ENCODE data around the gene ZNF845.

DNA sequence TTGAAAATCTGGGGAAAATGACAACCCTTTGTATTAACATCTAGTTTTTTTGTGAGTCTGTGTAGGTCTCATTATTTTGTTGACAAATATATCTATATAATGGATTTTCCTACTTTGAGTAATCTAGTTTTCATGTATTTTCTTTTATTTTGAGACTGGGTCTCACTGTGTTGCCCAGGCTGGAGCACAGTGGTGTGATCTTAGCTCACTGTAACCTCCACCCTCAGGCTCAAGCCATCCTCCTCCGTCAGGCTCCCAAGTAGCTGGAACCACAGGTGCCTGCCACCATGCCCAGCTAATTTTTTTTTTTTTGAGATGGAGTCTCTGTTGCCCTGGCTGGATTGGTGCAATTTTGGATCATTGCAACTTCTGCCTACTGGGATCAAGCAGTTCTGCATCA is 41.2 kb downstream of the ZNF845 start:
- TF ChIP-seq, protein P1, sequence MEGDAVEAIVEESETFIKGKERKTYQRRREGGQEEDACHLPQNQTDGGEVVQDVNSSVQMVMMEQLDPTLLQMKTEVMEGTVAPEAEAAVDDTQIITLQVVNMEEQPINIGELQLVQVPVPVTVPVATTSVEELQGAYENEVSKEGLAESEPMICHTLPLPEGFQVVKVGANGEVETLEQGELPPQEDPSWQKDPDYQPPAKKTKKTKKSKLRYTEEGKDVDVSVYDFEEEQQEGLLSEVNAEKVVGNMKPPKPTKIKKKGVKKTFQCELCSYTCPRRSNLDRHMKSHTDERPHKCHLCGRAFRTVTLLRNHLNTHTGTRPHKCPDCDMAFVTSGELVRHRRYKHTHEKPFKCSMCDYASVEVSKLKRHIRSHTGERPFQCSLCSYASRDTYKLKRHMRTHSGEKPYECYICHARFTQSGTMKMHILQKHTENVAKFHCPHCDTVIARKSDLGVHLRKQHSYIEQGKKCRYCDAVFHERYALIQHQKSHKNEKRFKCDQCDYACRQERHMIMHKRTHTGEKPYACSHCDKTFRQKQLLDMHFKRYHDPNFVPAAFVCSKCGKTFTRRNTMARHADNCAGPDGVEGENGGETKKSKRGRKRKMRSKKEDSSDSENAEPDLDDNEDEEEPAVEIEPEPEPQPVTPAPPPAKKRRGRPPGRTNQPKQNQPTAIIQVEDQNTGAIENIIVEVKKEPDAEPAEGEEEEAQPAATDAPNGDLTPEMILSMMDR (IDR thresholded peaks at IDR 0.05; ENCODE audit: low read depth, low read length): no peak
- TF ChIP-seq POLR2A (IDR thresholded peaks at IDR 0.05; ENCODE audit: extremely low read depth, insufficient read length): no peak

All from NB4 (cell line).